HG02970 (cell line): ENCODE results near the gene THSD4.
"Not testable (repeated sequence)": the region's sequence is repeated elsewhere in the genome, so short reads cannot be mapped to it uniquely, and the experiment has no call there.

Source experiments
- ATAC-seq: cut with Tn5 transposase; IDR thresholded peaks from one replicate; pipeline ENCODE4 v1.9.1; 2021; ENCODE audit warnings: mild to moderate bottlenecking, moderate library complexity, moderate number of reproducible peaks; ENCODE audit not compliant: unreplicated experiment, low FRiP score

Gene THSD4

DNA sequence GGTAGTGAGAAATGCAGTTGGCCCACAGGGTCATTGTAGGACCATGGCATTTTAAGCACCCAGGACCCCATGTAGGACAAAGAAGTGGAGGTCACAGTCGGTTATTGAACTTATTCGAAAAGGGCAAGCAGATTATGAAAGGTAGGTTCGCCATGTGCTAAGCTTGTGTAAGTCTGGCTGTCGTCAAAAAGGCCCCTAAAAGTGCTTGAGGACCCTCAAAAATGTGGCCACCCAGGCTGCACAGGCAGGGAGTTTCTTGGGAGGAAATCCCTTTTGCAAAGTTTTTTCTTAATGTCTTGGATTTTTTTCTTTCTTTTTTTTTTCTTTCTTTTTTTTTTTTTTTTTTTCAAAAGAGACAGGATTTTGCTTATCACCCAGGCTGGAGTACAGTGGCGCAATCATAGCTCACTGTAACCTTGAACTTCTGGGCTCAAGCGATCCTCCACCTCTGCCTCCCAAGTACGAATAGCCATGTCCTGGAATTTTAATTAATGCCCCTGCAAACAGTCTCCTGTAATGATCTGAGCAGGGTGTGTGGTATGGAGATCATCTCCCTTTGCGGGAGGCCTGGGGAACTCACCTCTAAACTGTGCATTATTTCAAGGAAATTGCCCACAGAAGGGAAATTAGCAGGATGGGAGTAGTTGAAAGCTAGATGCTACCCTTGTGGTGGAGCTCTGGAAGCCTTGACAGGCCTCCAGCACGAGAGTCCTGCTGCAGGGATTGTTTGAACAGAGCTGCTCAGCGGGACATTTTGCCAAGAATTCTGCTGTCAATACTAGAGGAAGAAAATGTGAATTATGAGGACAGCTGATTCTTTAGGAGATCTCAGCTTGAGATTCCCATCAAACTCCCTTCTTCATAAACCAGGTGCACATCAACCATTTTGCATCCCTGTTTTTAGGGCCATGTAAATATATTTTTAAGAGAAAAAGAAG is 28.4 kb downstream of the THSD4 start:
- no peak for ATAC-seq

DNA sequence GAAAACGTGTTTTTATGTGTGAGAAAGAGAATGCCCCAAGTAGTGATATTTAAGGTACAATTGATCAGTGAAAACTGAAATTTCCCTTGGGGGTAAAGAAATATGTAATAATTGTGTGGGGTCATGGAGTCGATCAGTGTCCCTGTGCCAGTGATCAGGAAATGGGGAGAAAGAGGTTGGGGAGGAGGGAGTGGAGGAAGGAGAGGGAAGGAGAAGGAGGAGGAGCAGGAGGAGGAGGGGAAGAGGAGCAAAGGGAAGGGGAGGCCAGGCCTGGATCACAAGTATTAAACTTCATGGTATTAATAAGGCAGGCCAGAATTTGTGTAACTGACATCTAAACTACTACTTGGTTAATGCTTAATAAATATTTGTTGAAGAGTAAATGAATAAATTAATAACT is 30.4 kb downstream of the THSD4 start:
- no peak for ATAC-seq

DNA sequence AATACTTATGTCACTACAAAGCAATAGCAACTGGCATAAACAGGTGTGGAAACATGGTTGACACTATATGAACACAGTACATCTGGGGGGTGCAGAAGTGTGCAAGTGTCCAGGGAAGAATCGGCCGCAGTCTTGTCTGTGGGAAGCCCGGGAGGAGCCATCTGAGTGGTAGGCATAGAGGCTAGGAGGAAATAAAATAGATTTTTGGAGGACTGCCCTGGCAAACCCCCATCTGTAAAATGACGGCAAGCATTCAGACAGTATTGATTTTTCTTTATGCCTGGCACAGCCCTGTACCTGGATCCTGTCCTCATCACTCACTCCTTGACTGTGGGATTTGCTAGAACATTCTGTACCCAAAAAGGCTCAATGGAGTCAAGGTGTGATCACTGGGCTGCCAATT is 31.3 kb downstream of the THSD4 start:
- no peak for ATAC-seq

DNA sequence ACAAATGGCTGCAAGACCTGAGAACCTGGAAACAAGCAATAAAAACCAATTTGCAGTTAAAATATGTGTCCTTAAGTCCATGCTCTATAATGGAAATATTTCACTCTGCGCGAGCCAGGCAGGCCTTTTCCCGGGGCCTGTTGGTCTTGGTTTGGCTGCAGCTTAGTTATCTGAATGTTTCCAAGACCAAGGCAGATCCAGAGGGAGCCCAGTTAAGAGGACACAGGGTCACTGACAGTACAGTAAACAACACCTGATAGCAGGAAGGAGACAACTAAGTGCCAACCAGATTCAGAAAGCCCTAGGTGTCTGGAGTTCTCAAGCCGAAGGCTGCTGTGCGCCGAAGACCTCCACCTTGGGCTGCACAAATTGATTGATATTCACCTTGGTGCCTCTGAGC is 32.8 kb downstream of the THSD4 start:
- ATAC-seq = no peak

DNA sequence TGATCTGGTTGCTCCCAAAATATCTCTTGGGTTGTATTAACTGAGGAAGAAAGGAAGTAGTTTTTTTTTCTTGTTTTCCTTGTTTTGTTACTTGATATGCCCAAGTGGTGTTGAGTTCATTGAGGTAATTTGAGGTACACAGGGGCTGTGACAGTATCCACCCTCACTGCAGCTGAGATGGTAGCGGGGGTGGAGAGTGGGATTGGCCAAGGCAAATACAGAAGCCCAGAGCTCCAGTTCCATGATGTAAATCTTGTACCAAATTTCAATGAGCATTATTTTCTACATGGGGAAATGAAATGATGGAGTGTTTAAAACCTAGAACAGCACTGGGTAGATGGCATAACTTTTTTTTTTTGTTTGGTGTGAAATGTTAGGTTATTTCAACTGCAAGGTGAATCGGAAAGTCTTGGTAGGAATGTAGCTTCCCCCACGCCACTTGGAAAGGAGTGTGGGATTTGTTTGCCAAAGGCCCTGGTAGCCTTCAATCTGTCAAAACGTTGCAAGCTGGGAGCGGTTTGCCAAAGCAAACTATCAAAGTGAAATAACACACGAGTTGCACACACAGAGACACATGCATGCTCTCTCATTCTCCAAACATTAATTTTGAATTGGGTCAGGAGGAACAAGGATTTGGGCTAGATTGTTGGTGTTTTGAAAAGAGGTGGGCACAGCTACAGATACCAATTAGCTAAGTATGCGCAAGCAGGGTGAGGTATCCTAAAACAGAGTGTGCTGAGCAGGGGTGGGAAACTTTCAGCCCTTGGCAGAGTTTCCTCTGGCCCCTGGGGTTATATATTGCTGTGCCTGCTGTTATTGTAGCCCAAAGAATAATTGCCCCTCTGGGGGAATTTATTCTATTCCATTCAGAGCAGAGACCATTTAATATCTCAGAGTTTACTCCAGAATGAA is 34.6 kb downstream of the THSD4 start:
- ATAC-seq = no peak

DNA sequence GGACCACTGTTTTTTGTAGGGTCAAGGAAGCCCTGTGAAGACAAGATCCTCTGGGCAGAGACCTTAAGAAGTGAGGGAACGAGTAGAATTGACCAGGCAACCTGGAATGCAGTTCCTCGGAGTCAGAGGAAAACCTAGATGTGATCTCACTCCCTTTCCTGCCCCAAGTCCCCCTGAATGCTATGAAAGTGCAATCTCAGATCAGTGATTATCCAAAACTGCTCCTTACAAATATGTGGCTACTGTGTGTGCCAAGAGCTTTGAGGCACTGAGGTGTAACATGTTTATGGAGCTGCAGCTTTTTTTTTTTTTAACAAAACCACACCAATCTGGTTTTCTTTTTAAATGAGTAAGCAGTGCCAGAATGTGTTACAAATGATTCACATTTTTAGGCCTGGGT is 35.8 kb downstream of the THSD4 start:
- no peak for ATAC-seq

DNA sequence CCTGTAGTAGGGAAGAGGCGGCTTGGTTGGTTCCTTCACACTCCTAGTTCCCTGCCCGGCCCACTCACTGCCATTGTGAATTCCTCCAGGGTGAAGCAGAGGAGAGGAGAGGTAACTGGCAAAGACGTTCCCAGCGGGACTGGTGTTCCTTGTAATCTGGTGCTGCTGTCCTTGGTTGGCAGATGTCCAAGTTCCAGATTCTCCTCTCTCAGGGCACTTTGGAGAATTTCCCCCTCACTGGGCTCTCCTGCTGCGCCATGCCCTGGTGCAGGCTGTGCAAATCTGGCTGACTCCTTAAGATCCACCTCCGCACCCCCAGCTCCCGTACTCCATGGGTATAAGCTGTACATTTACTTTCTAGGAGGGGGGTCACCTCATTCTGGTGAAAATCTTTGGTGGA is 37.3 kb downstream of the THSD4 start:
- ATAC-seq = no peak

DNA sequence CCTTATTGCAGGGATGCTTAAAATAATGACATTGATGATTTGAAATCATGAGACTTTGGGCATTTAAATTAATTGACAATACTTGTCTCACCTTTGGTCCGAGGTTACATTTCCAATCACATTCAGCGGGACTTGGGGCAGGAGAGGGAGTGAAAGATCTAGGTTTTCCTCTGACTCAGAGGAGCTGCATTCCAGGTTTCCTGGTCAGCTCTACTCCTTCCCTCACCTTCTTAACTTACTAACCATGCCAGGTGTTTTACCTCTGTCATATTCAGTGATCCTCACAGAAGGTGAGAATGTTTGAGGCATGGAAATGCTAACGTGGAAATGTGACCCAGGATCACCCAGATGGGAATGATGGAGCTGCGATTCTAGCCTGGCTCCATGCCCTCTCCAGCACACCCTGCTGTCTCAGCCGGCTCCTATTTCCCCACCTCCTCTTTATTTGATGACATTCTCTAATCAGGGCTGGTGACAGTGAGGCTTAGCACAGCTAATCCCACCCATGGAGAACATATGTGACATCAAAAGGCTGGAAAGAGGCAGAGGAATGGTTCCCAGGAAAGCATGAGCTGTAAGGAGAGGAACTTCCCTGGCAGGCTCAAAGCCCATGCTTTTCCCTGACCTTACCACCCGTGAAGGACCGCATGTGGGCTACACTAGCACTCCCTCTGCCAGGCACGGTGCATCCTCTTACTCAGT is 38.7 kb downstream of the THSD4 start:
- ATAC-seq = no peak

DNA sequence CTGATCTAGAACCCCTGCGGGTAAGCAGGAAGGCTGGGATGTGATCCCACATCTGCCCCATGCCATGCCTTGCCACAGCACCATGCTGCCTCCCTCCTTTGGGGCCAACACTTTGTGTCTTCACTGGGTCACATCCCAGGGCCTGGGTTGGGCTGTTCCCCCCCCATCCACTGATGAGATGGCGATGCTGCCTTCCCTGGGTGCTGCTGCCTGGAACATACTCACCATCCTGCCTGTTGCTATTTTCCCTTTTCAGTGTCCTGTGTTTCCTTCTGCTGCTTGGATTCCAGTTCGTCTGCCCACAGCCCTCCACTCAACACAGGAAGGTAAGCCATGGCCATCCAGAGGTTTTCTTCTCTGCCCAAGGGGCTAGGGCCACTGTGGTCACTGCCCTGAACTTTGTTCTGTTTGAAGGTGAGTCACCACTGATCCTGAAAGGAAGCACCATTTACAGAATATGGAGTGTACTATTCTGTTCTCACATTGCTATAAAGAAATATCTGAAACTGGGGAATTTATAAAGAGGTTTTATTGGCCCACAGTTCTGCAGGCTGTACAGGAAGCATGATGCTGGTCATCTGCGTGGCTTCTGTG is 39.4 kb downstream of the THSD4 start:
- no peak for ATAC-seq

DNA sequence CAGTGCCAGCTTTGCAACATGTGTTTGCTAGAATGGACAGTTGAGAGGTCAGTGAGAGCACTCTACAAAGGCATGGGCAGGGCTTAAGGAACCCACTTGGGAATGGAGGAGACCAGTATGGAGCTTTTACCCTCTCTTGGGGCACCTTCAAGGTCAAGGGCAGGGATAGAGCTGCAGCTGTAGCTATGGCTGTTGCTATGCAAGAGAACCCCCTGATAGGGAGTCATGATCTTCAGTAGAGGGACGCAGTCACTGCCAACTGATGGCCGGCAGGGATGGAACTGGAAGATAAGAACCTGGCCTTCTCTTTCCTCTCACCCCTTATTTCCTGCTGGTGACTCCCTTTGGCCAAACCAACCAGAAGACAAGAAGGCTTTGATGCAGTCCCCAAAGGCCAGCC is 40.3 kb downstream of the THSD4 start:
- no peak for ATAC-seq

DNA sequence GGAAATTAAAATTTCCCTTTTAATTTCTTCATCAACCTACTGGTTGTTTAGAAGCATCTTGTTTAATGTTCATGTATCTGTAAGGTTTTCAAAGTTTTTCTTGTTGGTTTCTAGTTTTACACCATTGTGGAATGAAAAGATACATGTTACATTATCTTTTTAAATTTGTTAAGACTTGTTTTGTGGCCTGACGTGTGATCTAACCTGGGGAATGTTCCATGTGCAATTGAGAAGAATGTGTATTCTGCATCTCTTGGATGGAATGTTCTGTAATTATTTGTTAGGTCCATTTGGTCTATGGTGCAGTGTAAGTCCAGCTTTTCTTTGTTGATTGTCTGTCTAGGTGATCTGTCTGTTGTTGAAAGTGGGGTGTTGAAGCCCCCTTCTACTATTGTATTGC is 45.7 kb downstream of the THSD4 start:
- ATAC-seq = no peak

DNA sequence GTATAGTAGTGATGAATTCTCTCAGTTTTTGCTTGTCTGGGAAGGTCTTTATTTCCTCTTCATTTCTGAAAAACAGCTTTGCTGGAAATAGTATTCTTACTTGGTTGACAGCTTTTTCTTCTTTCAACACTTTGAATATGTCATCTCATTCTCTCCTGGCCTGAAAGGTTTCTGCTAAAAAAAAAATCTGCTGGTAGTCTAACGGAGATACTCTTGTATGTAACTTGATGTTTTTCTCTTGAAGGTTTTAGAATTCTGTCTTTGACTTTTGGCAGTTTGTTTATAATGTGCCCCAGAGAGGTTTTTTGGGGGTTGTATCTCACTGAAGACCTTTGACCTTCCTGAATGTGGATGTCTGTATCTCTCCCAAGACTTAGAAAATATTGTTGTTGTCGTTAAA is 47.0 kb downstream of the THSD4 start:
- no peak for ATAC-seq

DNA sequence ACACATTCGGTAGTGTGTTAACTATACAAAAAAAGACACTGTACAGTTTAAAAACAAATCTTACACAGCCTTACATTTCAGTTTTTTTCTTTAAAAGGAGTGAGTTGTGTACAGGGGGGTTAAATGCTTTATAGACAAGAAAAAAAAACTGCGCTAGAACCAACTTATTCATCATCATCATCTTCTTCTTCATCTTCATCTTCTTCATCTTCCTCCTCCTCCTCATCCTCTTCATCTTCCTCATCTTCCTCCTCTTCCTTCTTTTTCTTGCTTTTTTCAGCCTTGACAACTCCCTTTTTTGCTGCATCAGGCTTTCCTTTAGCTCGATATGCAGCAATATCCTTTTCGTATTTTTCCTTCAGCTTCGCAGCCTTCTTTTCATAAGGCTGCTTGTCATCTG is 49.3 kb downstream of the THSD4 start:
- not testable (repeated sequence) for ATAC-seq

DNA sequence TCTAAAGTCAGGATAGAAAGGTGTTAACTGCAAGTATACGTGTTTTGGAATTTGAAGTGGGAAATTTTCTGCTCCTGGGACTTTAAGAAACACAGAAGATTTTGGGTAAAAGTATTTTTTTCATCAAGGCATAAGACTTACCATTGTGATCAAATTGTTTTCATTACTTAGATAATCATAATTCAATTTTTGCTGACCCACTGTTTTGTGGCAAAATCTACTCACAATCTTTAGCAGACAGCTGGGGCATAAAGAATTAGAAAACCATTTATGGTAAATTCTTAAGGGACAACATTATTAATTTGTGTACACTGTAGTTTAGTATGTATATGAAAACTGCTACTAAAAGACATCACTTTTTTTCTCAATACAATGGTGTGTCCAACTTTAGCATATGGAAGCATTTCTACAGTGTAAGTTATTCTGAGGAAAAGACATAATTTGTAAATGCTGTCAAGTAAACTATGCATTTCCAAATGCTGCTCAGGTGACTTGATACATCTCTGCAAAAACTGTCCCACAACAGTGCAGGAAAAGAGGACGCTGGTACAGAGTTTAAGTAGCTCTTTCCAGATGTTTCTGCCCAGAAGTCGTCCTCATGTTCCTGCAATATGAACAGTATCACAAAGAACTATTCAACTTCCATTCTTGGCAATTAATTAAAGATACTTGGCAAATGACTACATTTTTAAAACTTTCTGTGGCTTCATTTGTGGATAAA is 52.3 kb downstream of the THSD4 start:
- ATAC-seq = no peak

DNA sequence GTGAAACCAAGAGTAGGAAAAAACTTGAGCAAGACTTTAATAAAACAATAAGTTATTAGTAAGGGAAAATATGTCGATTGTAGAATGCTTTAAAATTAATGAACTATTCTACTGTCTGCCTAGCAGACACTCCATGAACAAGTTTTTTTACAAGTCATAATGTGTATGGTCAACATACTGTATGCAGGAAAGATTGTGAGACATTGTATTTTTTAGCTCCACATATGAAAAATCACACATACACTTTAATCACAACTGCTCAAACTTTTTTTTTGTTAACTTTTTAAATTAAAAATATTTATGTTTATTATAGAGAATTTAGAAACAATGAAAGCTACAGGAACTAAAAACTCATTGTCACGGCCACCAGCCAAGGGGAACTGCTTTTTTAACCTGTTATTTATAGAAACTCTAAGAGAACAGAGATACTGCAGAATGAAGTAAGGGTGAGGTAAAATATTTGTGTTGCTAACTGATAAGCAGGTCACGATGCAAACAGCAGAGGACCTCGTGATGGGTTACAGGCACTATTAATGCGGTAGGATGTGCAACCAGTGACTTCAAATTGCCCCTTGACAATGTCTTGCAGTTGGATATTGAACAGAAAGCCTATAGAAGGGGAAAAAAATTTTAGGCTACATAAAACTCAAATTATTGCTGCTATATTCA is 53.0 kb downstream of the THSD4 start:
- no peak for ATAC-seq

DNA sequence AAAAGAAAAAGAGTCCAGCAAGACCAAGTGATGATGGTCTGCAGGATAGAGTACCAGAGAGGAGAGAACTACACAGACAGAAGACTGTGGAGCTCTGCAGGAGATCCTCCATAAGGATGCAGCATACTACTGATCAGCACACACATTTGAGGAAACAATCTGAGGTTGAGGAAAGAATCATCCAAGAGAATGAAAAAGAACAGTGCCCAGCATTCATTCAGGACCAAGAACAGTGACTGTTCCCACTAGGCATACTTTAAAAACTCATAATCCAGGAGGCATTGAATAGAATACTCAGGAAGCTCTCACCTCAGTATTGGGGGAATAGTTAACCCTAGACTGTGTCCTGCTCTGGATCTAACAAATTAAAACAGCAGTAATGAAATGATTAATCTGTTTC is 54.9 kb downstream of the THSD4 start:
- ATAC-seq = no peak

DNA sequence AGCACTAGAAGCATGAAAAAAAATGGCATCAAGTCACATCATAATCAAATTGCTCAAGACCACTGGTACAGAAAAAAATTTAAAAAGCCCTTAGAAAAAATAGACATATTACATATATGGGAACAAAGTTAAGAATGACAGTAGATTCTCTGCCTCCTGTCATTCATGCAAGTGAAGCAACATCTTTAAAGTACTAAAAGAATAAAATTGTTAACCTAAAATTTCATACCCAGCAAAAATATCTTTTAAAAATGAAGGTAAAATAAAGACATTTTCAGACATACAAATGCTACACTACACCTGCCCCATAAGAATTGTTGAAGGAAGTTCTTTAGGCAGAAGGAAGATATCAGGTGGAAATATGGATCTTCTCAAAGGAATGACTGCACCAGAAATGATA is 55.9 kb downstream of the THSD4 start:
- ATAC-seq = no peak

DNA sequence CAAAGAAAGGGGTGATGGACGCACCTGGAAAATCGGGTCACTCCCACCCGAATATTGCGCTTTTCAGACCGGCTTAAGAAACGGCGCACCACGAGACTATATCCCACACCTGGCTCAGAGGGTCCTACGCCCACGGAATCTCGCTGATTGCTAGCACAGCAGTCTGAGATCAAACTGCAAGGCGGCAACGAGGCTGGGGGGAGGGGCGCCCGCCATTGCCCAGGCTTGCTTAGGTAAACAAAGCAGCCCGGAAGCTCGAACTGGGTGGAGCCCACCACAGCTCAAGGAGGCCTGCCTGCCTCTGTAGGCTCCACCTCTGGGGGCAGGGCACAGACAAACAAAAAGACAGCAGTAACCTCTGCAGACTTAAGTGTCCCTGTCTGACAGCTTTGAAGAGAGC is 59.1 kb downstream of the THSD4 start:
- ATAC-seq = not testable (repeated sequence)
